ENCODE data around the gene SCARF2.

- no peak for TF ChIP-seq TAF1 (IDR thresholded peaks at IDR 0.05; ENCODE audit: borderline replicate concordance, insufficient read depth, low read length)
- no peak for TF ChIP-seq SIN3A (IDR thresholded peaks at IDR 0.05; ENCODE audit: borderline replicate concordance, insufficient read depth, low read length)
- no peak for TF ChIP-seq POLR2AphosphoS5 (IDR thresholded peaks at IDR 0.05; ENCODE audit: low read depth, low read length)
Observed at GRCh38 chr22:20453222-20453621, 15.6 kb upstream of the SCARF2 start.
